ENCODE measurements around the gene RRP1.

DNA sequence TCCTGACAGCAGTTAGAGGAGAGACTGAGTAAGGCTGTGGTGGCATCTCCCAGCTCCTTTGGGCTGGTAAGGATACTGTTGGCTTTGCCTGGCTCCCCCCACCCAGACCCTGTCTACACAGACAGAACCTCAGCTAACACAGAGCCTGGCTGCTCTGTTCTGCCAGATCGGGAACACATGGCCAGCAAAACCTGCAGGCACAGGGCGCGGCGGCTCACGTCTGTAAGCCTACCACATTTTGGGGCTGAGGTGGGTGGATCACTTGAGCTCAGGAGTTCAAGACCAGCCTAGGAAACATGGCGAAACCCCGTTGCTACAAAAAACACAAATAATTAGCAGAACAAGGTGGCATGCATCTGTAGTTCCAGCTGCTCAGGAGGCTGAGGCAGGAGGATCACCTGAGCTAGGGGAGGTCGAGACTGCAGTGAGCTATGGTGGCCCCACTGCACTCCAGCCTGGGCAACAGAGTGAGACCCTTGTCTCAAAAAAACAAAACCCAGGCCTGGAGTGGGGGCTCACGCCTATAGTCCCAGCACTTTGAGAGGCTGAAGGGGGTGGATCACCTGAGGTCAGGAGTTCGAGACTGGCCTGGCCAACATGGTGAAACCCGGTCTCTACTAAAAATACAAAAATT is 19.9 kb upstream of the RRP1 start:
- TF ChIP-seq, protein P1, sequence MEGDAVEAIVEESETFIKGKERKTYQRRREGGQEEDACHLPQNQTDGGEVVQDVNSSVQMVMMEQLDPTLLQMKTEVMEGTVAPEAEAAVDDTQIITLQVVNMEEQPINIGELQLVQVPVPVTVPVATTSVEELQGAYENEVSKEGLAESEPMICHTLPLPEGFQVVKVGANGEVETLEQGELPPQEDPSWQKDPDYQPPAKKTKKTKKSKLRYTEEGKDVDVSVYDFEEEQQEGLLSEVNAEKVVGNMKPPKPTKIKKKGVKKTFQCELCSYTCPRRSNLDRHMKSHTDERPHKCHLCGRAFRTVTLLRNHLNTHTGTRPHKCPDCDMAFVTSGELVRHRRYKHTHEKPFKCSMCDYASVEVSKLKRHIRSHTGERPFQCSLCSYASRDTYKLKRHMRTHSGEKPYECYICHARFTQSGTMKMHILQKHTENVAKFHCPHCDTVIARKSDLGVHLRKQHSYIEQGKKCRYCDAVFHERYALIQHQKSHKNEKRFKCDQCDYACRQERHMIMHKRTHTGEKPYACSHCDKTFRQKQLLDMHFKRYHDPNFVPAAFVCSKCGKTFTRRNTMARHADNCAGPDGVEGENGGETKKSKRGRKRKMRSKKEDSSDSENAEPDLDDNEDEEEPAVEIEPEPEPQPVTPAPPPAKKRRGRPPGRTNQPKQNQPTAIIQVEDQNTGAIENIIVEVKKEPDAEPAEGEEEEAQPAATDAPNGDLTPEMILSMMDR (IDR thresholded peaks at IDR 0.05): no peak
- TF ChIP-seq ZFX (IDR thresholded peaks at IDR 0.05; ENCODE audit: borderline replicate concordance): no peak

Measured in 22Rv1 (cell line).